ENCODE results near the gene ARHGEF4.

ARHGEF4 gene

GRCh38 chr2:131026919-131027318, 190.2 kb downstream of the ARHGEF4 start:
- no peak for DNase-seq

- DNase-seq, result no peak
Measured at GRCh38 chr2:131027566-131028528, 191.1 kb downstream of the ARHGEF4 start.

- no peak for DNase-seq
Measured at GRCh38 chr2:131029812-131030211, 193.1 kb downstream of the ARHGEF4 start.

GRCh38 chr2:131030478-131030971, 193.8 kb downstream of the ARHGEF4 start:
- DNase-seq, result no peak

- no peak for DNase-seq
Measured at GRCh38 chr2:131031431-131031841, 194.7 kb downstream of the ARHGEF4 start.

GRCh38 chr2:131031875-131032274, 195.2 kb downstream of the ARHGEF4 start:
- no peak for DNase-seq

GRCh38 chr2:131032393-131032836, 195.7 kb downstream of the ARHGEF4 start:
- DNase-seq, result no peak

- DNase-seq, result no peak
Measured at GRCh38 chr2:131033786-131034121, 197.0 kb downstream of the ARHGEF4 start.

GRCh38 chr2:131034122-131035051, 197.7 kb downstream of the ARHGEF4 start:
- DNase-seq, result peak; percentile 12

- DNase-seq, result no peak
Measured at GRCh38 chr2:131035112-131035825, 198.6 kb downstream of the ARHGEF4 start.

- no peak for DNase-seq
Measured at GRCh38 chr2:131035826-131036231, 199.1 kb downstream of the ARHGEF4 start.

GRCh38 chr2:131036269-131036668, 199.6 kb downstream of the ARHGEF4 start:
- DNase-seq, result no peak

- DNase-seq, result no peak
Measured at GRCh38 chr2:131036696-131037397, 200.1 kb downstream of the ARHGEF4 start.

- DNase-seq, result no peak
Measured at GRCh38 chr2:131037398-131038257, 200.9 kb downstream of the ARHGEF4 start.

GRCh38 chr2:131038258-131039100, 201.8 kb downstream of the ARHGEF4 start:
- DNase-seq, result no peak

- no peak for DNase-seq
Measured at GRCh38 chr2:131039101-131039440, 202.4 kb downstream of the ARHGEF4 start.

- no peak for DNase-seq
Measured at GRCh38 chr2:131039535-131039907, 202.8 kb downstream of the ARHGEF4 start.

- DNase-seq, result no peak
Measured at GRCh38 chr2:131039908-131040660, 203.4 kb downstream of the ARHGEF4 start.

GRCh38 chr2:131040661-131041401, 204.1 kb downstream of the ARHGEF4 start:
- no peak for DNase-seq

Measured in NCI-H510A treated with DMSO at 0.1 percent for 48 hours (cell line).